ENCODE results near the gene ESYT1. TPM values are rescaled to one million over a fixed set of nuclear protein-coding genes. Genes with fewer than 3 reads are reported as not detected.

ESYT1 gene, protein sequence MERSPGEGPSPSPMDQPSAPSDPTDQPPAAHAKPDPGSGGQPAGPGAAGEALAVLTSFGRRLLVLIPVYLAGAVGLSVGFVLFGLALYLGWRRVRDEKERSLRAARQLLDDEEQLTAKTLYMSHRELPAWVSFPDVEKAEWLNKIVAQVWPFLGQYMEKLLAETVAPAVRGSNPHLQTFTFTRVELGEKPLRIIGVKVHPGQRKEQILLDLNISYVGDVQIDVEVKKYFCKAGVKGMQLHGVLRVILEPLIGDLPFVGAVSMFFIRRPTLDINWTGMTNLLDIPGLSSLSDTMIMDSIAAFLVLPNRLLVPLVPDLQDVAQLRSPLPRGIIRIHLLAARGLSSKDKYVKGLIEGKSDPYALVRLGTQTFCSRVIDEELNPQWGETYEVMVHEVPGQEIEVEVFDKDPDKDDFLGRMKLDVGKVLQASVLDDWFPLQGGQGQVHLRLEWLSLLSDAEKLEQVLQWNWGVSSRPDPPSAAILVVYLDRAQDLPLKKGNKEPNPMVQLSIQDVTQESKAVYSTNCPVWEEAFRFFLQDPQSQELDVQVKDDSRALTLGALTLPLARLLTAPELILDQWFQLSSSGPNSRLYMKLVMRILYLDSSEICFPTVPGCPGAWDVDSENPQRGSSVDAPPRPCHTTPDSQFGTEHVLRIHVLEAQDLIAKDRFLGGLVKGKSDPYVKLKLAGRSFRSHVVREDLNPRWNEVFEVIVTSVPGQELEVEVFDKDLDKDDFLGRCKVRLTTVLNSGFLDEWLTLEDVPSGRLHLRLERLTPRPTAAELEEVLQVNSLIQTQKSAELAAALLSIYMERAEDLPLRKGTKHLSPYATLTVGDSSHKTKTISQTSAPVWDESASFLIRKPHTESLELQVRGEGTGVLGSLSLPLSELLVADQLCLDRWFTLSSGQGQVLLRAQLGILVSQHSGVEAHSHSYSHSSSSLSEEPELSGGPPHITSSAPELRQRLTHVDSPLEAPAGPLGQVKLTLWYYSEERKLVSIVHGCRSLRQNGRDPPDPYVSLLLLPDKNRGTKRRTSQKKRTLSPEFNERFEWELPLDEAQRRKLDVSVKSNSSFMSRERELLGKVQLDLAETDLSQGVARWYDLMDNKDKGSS
- 10 to 100 TPM; 36.3 to 62.7 (median 53.2) TPM for total RNA-seq

DNA sequence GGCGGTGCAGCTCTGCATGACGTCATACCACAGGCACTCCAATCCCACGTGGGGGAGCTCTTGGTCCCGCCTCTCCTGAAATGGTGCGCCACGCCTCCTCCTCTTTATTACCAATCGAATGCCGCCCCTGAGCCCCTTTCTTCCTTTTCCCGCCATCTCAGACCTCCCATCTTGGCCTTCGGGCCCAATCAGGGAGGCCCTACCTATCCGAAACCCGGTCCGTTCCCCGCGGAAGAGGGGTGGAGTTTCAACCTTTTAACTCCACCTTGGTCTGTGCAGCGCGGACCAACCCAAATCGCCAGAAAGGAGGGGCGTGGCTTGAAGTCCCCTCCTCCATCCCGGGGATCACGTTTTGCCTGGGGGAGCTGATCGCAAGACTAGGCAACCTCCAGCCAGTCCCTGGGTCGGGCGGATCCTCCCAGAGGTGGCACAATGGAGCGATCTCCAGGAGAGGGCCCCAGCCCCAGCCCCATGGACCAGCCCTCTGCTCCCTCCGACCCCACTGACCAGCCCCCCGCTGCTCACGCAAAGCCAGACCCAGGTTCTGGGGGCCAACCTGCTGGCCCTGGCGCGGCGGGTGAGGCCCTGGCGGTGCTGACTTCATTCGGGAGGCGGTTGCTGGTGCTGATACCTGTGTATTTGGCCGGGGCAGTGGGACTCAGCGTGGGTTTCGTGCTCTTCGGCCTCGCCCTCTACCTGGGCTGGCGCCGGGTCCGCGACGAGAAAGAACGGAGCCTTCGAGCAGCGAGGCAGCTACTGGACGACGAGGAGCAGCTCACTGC is at the start of gene ESYT1:
ESYT1 (plus strand) TSS at position 380 of the 782 bp plus-strand sequence; CDS start at position 433, 53 bp downstream.
- H3K36me3 ChIP-seq = peaks cover 0 to 21% (median 0%) of the 10 kb centered on the region in 3 donors
- H3K27me3 ChIP-seq = no peaks in the 10 kb centered on the region
- peak within 1 kb of the TSS; percentile 79 to 93 (median 85) for H3K4me3 ChIP-seq
- H3K9me3 ChIP-seq = no peaks in the 10 kb centered on the region
- peaks cover 4 to 35% (median 17%) of the 10 kb centered on the region in 4 donors for H3K4me1 ChIP-seq
- DNase-seq = peak; percentile 96 to 100 (median 99)
- TF ChIP-seq, protein P1, sequence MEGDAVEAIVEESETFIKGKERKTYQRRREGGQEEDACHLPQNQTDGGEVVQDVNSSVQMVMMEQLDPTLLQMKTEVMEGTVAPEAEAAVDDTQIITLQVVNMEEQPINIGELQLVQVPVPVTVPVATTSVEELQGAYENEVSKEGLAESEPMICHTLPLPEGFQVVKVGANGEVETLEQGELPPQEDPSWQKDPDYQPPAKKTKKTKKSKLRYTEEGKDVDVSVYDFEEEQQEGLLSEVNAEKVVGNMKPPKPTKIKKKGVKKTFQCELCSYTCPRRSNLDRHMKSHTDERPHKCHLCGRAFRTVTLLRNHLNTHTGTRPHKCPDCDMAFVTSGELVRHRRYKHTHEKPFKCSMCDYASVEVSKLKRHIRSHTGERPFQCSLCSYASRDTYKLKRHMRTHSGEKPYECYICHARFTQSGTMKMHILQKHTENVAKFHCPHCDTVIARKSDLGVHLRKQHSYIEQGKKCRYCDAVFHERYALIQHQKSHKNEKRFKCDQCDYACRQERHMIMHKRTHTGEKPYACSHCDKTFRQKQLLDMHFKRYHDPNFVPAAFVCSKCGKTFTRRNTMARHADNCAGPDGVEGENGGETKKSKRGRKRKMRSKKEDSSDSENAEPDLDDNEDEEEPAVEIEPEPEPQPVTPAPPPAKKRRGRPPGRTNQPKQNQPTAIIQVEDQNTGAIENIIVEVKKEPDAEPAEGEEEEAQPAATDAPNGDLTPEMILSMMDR (IDR thresholded peaks at IDR 0.05) = no peak
- TF ChIP-seq POLR2A (IDR thresholded peaks at IDR 0.05) = peak; percentile 59 to 90
- peak within 1 kb of the TSS; percentile 89 to 96 (median 91) for H3K27ac ChIP-seq

DNA sequence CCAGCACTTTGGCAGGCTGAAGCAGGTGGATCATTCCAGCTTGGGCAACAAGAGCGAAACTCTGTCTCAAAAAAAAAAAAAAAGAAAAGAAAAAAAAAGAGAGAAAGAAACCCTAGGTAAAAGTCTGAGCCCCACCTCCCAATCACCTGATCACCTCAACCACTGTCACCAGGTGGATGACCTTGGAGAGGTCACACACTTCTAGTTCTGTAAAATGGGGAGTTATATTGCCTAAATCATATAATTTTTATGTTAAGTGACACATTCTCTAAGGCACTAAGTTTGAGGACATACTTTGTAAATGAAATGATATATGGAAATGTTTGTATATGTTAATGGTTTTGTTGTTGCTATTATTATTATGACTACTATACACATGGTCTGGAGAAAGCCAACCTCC is 49.6 kb upstream of the ESYT1 start:
- Histone ChIP-seq H3K4me3 (no peak overlapping the region), H3K27me3 (no peaks in the 10 kb centered on the region), H3K36me3 (peaks cover 0 to under 1% (median 0%) of the 10 kb centered on the region in 3 donors)

DNA sequence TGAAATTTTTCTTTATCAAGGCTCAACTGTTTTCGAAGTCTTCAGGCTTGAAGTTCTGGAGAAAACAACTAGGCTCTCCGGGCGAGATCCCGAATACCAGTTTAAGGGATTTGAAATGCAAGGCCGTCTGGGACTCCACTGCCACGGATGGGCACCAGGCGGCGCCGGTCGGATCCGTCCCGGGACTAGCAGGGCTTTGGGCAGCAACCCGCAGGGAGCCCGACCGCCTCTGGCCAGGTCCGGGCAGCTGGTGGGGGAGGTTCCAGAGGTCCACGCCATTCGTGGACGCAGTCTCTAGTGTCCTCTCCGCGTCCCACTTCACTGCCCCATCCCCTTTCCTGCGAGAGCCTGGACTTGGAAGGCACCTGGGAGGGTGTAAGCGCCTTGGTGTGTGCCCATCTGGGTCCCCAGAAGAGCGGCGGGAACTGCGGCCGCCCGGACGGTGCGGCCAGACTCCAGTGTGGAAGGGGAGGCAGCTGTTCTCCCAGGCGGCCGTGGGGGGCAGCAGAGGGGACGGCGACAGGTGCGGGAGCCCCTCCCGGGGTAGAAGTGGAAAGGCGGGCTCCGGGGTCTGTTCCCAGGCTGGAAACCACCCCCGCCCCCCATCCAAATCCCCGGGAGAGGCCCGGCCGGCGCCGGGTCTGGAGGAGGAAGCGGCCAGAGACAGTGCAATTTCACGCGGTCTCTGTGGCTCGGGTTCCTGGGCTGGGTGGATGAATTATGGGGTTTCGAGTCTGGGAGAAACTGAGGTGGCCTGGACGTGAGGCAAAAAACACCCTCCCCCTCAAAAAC is 48.9 kb upstream of the ESYT1 start:
- peak overlapping the region; percentile 45 to 94 (median 64) for H3K4me3 ChIP-seq
- H3K9me3 ChIP-seq = no peaks in the 10 kb centered on the region
- peaks cover 0 to 8% (median 0%) of the 10 kb centered on the region in 3 donors for H3K36me3 ChIP-seq
- peaks cover 0 to 18% (median 3%) of the 10 kb centered on the region in 4 donors for H3K4me1 ChIP-seq
- TF ChIP-seq, protein P1 (IDR thresholded peaks at IDR 0.05) = peak; percentile 19 to 88 (median 68)
- peak; percentile 54 to 57 for TF ChIP-seq POLR2A (IDR thresholded peaks at IDR 0.05)
- H3K27ac ChIP-seq = peak overlapping the region; percentile 50 to 99 (median 94)
- peak; percentile 53 to 95 (median 94) for DNase-seq
- H3K27me3 ChIP-seq = no peaks in the 10 kb centered on the region

More for the DNA sequence above, 49.6 kb upstream of the ESYT1 start:
- no peak for DNase-seq
- Histone ChIP-seq H3K9me3 (no peaks in the 10 kb centered on the region), H3K4me1 (peaks cover 0 to 11% (median 3%) of the 10 kb centered on the region in 4 donors), H3K27ac (peak overlapping the region in 2 of 4 donors; percentile 97 to 99)
- TF ChIP-seq, protein P1 (IDR thresholded peaks at IDR 0.05) = no peak
- no peak for TF ChIP-seq POLR2A (IDR thresholded peaks at IDR 0.05)

DNA sequence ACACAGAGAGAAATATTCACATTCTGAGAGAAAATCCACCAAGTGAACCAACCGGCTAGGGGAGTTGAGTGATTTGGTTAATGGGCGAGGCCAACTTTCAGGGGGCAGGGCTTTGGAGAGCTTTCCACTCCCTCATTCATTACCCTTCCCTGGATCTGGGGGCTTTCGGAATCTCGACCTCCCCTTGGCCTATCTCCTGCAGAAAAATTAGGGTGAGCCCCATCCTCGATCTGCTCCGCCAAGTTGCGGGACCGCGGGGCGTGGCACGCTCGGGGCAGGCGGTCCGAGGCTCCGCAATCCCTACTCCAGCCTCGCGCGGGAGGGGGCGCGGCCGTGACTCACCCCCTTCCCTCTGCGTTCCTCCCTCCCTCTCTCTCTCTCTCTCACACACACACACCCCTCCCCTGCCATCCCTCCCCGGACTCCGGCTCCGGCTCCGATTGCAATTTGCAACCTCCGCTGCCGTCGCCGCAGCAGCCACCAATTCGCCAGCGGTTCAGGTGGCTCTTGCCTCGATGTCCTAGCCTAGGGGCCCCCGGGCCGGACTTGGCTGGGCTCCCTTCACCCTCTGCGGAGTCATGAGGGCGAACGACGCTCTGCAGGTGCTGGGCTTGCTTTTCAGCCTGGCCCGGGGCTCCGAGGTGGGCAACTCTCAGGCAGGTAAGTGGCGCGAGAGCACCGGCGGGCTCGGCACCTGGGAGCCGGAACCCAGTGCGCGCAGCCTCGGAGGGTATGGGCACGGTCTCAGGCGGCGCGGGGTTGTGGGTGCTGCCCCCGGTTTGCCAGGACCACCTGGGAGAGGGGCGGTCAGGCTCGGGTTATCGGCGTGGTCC is 48.1 kb upstream of the ESYT1 start, which contains the start of gene ERBB3:
ERBB3 (plus strand) TSS at position 443 of the 833 bp plus-strand sequence; CDS start at position 579, 136 bp downstream.
- H3K9me3 ChIP-seq = no peaks in the 10 kb centered on the region
- peaks cover 0 to 16% (median 0%) of the 10 kb centered on the region in 3 donors for H3K36me3 ChIP-seq
- H3K4me3 ChIP-seq = peak within 1 kb of the TSS; percentile 45 to 94 (median 64)
- TF ChIP-seq POLR2A (IDR thresholded peaks at IDR 0.05) = peak; percentile 96
- TF ChIP-seq, protein P1 (IDR thresholded peaks at IDR 0.05) = peak in 3 of 6 experiments; percentile 40 to 54 (median 42)
- peak; percentile 24 to 94 (median 90) for DNase-seq
- no peaks in the 10 kb centered on the region for H3K27me3 ChIP-seq
- H3K27ac ChIP-seq = peak within 1 kb of the TSS; percentile 50 to 99 (median 94)
- peaks cover 0 to 24% (median 3%) of the 10 kb centered on the region in 4 donors for H3K4me1 ChIP-seq

All from Peyer's patch (tissue), 4 donors.